ENCODE measurements around the gene ATP12A.
"Not testable (repeated sequence)": the region's sequence is repeated elsewhere in the genome, so short reads cannot be mapped to it uniquely, and the experiment has no call there.

Gene ATP12A

GRCh38 chr13:24688950-24689349 is 8.7 kb downstream of the ATP12A start:
- DNase-seq (ENCODE audit: low read depth) = no peak

- DNase-seq (ENCODE audit: low read depth) = no peak
Observed at GRCh38 chr13:24691381-24691780, 11.2 kb downstream of the ATP12A start.

- no peak for DNase-seq (ENCODE audit: low read depth)
Observed at GRCh38 chr13:24692561-24692960, 12.4 kb downstream of the ATP12A start.

GRCh38 chr13:24693862-24694471 is 13.8 kb downstream of the ATP12A start:
- no peak for DNase-seq (ENCODE audit: low read depth)

- DNase-seq (ENCODE audit: low read depth) = no peak
Observed at GRCh38 chr13:24694907-24695306, 14.7 kb downstream of the ATP12A start.

- no peak for DNase-seq (ENCODE audit: low read depth)
Observed at GRCh38 chr13:24698686-24699085, 18.5 kb downstream of the ATP12A start.

GRCh38 chr13:24699541-24699940 is 19.3 kb downstream of the ATP12A start:
- no peak for DNase-seq (ENCODE audit: low read depth)

- no peak for DNase-seq (ENCODE audit: low read depth)
Observed at GRCh38 chr13:24700539-24700938, 20.3 kb downstream of the ATP12A start.

GRCh38 chr13:24706886-24707585 is 26.8 kb downstream of the ATP12A start:
- no peak for DNase-seq (ENCODE audit: low read depth)

GRCh38 chr13:24709186-24709913 is 29.1 kb downstream of the ATP12A start:
- no peak for DNase-seq (ENCODE audit: low read depth)

GRCh38 chr13:24713022-24713421 is 32.8 kb downstream of the ATP12A start:
- no peak for DNase-seq (ENCODE audit: low read depth)

- no peak for DNase-seq (ENCODE audit: low read depth)
Observed at GRCh38 chr13:24716011-24716410, 35.8 kb downstream of the ATP12A start.

- DNase-seq (ENCODE audit: low read depth) = no peak
Observed at GRCh38 chr13:24716446-24716845, 36.2 kb downstream of the ATP12A start.

GRCh38 chr13:24717217-24717616 is 37.0 kb downstream of the ATP12A start:
- DNase-seq (ENCODE audit: low read depth) = no peak

GRCh38 chr13:24718192-24718965 is 38.2 kb downstream of the ATP12A start:
- no peak for DNase-seq (ENCODE audit: low read depth)

- no peak for DNase-seq (ENCODE audit: low read depth)
Observed at GRCh38 chr13:24719139-24719538, 38.9 kb downstream of the ATP12A start.

GRCh38 chr13:24723206-24723605 is 43.0 kb downstream of the ATP12A start:
- DNase-seq (ENCODE audit: low read depth) = no peak

GRCh38 chr13:24724714-24725113 is 44.5 kb downstream of the ATP12A start:
- no peak for DNase-seq (ENCODE audit: low read depth)

- DNase-seq (ENCODE audit: low read depth) = no peak
Observed at GRCh38 chr13:24725379-24725778, 45.2 kb downstream of the ATP12A start.

- DNase-seq (ENCODE audit: low read depth) = peak; percentile 27
Observed at GRCh38 chr13:24727731-24728601, 47.8 kb downstream of the ATP12A start.

- DNase-seq (ENCODE audit: low read depth) = not testable (repeated sequence)
Observed at GRCh38 chr13:24730873-24731567, 50.8 kb downstream of the ATP12A start.
